ENCODE results near the gene GBP2.
"Not testable (repeated sequence)": the region's sequence is repeated elsewhere in the genome, so short reads cannot be mapped to it uniquely, and the experiment has no call there.

The GBP2 gene, protein sequence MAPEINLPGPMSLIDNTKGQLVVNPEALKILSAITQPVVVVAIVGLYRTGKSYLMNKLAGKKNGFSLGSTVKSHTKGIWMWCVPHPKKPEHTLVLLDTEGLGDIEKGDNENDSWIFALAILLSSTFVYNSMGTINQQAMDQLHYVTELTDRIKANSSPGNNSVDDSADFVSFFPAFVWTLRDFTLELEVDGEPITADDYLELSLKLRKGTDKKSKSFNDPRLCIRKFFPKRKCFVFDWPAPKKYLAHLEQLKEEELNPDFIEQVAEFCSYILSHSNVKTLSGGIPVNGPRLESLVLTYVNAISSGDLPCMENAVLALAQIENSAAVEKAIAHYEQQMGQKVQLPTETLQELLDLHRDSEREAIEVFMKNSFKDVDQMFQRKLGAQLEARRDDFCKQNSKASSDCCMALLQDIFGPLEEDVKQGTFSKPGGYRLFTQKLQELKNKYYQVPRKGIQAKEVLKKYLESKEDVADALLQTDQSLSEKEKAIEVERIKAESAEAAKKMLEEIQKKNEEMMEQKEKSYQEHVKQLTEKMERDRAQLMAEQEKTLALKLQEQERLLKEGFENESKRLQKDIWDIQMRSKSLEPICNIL
- 366 to 932 (median 583) reads per million in 4 experiments for total RNA-seq

DNA sequence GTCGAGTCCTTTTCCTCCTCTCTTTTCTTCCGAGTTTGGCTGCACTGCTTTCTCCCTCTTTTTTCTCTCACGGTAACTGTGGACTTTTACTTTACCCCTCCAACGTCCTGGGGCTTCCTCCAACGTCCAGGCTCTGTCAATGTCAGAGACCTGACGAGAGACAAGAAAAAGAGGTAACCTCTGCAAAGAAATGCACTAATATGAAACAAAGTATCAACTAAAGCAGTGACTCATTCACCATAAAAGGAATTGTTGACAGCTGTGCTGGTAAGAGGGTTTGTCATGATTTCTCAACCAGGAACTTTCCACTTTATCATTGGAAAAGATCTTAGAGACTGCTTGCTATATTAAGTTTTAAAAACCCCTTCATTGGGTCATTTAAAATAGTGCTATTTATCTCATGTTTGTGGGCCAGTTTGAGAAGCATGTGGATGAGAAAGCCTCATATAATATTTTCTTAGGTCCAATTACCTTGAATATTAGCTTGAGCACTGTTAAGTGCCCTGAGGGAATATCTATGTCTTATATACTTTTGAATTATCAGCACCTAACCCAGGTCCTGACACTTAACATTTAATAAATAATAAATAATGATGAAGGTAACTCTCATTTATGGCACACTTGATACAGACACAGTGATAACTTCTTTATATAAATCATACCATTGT, at the start of gene GBP2:
TSS of gene GBP2 (minus strand) at position 202 of the 668 bp plus-strand sequence. CDS start 4,148 bp downstream, outside the sequence.
- no peak for DNase-seq

DNA sequence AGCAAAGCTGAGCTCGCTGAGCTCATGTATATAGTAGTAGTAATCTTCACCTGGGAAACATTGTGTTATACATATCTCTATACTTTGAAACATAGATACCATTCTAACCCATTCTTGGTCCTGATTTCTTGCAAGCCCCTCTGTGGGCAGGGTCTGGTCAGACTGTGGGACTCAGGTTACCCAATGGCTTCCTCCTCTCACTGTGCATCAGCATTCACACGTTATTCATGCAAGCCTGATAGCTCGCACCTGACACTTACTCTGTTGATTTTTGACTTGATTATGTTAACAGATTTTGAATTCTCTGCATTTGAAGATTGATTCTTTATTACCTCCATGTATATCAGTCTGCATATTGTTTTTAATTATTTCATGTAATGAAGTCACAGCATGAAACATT, 48.6 kb upstream of the GBP2 start:
- no peak for DNase-seq

DNA sequence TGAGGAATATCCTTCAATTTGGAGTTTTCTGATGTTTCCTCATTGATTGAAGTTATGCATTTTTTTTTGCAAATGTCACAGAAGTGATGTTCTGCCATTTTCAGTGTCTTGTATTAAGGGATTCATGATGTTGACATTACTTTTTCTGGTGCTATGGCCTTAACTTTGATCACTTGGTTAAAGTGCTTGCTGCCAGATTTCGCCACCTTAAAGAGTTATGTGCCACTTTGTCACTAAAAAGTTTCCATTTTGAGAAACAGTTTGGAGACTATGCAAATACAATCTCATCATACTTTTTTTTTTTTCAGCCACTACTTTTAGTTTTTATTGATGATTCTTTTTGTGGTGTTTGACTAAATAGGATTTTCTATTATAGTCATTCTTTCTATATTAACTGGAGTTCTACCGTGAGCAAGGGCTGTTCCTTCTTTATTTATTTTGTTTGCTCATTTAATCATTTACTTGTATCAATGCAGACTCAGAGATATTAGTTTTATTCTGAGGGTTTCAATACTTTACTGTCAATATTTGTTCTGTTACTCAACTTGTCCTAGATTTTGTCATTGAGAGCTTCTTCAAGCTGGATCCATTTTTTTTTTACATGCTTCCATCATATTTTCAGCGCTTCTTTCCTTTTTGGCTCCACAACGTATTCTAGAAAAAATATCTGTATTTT, 46.7 kb upstream of the GBP2 start:
- DNase-seq: no peak

DNA sequence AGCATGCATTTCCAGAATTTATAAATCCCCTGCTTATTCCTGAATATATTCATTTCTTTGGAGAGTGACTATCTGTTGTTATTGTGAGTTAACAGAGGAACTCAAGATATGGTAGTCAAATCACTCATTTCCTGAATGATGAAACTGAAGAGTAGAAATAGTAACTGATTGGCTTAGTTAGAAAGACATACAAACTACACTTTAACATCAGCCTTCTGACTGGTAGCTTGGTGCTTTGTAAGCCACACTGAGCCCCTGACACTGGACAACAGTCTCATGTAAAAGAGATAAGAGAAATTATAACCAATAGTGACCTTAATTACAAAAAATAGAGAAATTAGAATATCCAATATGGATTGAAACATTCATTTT, 45.1 kb upstream of the GBP2 start:
- DNase-seq: no peak

DNA sequence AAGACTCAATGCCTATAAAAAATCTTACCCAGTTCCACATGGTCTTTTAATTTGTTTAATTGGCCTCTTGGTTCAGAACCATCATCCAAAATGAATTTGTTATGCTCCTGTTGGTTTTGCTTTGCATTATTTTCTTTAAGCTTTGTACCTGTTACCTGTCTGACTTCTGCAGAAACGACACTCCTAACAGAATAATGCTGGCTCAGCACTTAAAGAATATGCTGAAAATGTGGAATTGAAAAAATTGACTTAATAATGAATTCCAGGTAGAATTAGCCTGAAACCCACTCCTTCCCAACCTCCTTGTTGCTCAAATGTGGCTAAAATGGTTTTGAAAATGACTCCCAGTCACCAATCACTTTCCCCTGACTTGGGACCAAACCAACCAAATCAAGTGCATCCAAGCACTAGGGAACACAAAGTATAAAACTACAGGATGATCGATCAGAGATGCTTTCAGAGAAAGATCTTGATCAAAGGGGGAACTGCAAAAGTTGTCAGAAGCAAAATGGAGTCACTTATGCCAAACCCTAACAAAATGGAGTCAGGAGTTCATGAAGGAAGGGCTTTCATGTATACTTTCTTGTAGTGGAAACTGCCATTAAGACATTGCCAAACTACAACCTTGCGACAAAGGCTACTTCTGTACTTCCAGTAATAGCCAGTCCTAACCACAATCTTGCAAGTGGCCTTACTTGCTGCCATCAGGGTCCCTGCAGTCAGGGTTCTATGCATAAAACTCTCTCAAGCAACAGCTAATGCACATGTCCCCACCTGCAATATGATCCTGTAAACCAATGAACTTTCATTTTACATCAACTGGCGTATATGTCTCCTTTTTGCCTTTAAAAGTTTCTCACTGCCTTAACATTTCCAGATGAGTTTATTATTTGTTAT, 44.5 kb upstream of the GBP2 start:
- DNase-seq: no peak

DNA sequence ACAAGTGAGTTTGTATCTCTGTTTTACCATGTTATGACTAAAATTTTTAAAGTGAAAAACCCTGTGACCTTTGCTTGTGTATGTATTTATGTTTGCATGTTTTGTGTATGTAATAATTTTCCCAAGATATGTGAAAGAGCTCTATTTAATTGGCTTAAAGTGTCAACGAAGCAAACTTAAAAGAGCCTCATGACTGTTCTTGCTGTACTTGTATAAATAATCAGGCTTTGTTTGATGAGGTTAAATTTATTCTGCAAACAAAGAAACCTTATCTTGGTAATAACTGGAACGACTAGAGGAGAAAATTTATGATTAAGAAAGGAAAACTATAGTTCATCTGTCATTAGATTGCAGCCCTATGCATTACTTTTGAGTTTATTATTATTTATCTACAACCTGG, 43.3 kb upstream of the GBP2 start:
- DNase-seq: no peak

DNA sequence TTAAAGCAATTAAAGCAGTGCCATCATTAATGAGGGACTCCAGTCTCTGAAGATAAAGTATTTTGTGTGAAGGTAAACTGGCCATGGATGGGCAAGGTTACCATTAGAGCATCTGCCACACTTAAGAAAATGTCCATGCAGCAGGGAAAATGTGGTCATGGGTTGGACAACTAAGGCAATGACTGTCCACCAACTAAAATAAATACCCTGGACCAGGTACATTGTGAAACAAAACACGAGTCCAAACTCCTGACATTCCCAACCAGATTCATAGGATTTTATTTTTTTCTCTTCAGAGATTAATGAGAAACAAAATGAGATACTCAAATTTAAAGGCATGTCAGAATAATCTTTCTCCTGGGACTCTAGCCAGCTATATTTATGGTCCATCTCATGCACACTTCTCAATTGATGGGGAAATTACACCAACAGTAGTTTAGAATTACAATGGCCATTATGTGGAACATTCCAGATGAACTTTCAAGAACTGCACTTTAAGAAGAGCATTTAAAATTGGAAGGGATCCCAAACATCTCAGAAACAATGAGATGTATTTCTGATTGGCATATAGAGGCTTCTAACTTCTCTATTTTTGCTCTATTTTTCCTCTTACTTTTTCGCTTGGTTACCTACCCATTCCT, 41.8 kb upstream of the GBP2 start:
- no peak for DNase-seq

DNA sequence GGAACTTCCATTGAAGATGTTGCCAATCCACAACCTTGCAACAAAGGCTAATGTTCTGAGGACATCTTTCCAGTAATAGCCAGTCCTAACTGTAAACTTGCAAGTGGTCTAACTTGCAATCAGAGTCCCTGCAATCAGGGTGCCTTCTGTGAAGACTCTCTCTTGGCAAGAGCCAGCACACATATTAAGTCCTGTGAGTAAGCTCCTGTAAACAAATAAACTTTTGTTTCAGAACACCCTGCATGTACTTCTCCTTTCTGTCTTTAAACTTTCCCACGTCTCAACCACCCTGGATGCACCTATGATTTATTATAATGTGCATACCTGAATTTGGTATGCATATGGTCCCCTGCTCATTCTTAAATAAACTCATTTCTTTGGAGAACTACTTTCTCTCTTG, 40.8 kb upstream of the GBP2 start:
- no peak for DNase-seq

DNA sequence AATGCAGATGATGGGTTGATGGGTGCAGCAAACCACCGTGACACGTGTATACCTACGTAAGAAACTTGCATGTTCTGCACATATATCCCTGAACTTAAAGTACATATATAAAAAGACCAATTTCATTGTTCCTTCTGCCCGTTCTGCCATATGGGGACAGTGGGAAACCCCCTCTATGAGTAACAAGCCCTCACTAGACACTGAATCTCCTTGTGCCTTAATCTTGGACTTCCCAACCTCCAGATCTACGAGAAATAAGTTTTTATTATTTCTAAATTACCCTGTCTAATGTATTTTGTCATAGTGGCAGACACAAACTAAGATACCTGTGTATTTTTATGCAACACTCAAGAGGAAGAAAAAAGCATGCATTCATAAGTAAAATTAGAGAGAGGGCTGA, 39.9 kb upstream of the GBP2 start:
- DNase-seq: no peak

DNA sequence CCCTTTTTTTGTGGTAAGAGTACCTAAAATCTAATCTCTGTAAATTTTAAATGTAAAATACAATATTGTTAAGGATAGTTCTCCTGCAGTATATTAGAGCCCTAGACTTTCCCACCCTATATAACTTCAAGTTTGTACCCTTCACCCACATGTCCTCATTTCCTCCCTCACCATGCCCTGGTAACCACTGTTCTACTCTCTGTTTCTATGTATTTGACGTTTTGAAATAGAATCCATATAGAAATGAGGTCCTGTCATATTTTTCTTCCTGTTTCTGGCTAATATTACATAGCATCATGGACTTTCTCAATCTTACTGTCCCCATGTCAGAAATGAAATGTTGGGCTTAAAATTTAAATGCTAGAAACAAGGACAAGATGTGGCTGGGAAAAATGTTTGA, 25.1 kb upstream of the GBP2 start:
- DNase-seq: no peak

DNA sequence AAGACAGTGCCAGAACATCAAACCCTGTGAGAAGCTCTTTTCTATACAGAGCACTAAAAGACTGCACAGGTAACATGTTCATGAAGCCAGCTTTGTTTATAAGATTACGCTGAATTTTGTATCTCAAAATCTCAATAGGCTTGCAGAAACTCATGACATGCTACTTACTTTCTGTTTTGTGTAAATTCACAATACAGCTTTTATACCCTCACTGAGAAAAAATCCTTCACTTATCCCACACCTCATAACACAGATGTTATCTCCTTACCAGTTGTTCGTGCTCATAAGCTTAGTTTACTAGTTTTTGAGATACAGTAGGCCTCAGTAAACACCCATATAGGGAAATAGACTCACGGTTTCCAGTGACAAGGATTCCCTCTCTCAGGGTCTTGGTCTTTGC, 24.1 kb upstream of the GBP2 start:
- no peak for DNase-seq

DNA sequence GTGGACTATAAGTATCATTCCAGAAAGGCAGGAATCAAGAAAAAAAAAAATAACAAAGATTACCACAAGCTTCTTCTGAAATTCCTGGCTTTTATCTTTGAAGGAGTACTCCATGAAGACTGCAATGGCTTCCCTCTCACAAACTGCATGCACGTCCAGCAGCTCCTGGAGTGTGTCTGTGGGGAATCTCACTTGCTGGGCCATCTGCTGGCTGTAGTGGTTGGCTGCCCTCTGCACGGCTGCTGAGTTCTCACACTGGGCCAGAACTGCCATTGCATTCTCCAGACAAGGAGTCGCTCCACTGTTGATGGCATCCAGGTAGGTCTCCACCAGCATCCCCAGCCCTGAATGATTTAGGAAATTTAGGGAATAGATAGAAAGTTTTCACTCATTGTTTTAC, 23.3 kb upstream of the GBP2 start:
- DNase-seq: no peak

DNA sequence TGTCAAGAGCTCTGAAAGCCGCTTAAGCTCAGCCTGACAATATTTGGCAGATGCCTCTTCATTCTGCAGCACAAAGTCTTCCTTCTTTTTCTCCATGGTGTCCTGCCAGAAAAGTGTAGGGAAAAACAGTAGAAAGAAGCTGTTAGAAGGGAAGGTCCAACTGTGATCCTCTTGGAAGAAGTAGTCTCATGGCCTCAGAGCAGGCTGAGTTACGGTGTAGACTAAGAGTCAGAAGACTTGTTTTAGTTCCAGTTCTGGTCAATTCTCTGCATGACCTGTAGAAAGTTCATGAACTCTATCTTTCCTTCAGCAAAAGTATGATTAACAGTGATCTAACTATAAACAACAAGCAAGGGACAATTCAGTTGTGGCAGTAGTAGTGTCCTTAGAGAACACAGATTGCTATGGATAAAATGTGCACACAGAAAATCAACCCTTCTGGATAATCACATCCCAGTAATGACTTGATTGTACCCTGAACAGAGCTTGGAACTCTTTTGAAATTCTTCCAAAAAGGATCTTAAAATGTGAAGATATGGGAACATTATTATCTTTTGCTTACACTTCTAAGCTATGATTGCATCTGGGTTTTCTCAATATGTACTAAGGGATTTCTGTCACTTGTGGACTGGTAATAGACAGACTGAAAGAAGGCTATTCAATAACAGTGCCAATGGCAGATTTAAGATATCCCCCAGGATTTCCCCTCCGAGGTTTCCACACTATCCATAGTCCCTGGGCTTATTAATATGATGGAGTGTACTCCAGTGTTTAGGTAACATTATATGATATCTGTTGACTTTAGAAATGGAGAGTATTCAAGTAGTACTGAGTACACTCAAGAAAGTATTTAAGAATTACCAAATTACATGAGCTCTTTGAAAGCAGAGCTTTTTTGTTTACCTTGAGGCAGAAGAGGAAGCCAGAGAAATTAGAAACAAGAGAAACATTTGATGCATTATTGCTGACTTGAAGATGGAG, 22.1 kb upstream of the GBP2 start:
- no peak for DNase-seq

DNA sequence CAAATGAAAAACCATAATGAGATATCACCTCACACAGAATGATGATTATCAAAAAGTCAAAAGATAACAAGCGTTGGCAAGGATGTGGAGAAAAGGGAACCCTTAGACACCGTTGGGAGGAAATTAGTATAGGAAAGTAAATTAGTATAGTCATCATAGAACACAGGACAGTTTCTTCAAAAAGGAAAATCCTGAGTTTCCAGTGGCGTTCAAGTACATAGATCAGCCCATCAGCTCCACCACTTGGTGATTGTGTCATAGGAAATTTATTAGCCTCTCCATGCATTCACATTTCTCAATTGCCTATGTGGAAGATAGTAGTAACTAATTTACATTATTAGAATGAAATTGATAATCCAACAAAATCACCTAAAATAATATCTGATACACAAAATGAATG, 20.8 kb upstream of the GBP2 start:
- DNase-seq: no peak

DNA sequence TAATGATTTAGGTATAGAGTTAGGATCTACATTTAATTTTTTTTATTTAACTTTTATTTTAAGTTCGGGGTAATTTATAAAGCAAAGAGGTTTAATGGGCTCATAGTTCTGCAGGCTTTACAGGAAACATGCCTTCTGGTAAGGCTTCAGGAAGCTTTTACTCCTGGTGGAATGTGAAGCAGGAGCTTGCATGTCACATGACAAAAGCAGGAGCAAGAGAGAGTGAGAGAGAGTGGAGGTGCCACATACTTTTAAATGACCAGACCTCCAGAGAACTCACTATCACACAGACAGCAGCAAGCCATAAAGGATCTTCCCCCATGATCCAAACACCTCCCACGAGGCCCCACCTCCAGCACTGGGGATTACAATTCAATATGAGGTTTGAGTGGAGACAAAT, 17.6 kb upstream of the GBP2 start:
- DNase-seq: no peak

DNA sequence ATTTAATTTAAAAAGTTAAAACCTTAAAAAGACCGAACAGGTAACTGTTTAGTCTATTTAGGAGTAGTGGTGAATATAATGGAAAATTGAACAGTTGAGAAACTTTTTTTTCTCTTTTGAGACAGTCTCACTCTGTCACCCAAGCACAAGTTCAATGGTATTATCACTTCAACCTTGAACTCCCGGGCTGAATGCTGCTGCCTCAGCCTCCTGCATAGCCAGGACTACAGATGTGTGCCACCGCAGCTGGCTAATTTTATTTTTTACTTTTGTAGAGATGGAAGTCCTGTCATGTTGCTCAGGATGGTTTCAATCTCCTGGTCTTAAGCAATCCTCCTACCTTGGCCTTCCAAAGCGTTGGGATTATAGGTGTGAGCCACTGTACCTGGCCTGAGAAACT, 16.2 kb upstream of the GBP2 start:
- no peak for DNase-seq

DNA sequence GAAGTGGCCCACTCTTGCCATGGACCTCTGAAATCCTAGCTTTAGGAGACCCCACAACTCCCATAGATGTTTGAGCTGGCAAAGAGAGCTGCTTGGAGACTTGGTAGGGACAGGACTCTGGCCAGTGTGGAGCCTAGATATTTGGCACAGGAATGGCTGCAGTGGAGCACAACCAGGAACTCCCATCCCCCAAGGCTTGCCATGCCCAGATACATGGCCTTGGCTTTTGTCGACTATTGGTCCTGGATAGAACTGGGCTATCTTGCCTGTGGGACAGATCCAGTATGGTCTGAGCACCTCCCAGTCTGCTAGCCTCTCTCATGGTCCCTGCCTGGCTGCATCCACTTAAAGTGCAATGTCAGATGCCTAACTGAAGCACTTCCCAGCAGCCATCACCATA, 7.8 kb upstream of the GBP2 start:
- DNase-seq: no peak

DNA sequence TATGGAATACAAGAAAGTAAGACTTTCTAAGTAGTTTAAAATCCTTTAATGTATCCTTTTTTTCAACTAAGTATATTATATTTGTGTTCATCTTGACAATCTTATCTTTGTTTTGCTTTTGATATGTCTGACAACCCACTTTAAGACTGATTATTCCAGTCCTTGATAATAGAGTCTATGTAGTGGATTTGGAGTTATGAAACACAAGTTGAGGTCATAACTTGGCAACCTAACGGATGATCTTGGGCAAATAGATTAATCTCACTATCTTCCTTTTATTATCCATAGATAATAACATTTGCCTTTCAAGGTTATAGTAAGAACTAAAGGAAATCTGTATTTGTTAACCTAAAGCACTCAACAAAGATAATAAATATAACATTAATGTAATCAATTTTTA, 4.8 kb upstream of the GBP2 start:
- DNase-seq: no peak

DNA sequence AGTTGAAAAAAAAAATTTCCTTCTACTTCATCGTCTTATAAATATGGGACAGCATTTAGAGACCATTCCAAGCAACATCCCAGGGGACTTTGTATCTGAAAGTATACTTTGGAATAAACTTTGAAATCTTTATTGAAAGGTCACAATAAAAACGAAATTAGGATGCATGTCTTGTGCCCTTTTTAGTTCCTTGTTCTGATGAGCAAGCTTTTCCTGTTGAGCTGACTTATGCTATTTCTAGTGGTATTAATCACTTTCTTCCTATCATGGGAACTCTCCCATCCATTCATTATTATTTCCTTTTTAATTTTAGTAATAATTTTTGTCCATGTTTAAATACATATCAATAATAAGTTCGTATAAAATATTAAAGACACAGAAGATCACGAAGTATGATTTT, 4.0 kb upstream of the GBP2 start:
- DNase-seq: no peak

DNA sequence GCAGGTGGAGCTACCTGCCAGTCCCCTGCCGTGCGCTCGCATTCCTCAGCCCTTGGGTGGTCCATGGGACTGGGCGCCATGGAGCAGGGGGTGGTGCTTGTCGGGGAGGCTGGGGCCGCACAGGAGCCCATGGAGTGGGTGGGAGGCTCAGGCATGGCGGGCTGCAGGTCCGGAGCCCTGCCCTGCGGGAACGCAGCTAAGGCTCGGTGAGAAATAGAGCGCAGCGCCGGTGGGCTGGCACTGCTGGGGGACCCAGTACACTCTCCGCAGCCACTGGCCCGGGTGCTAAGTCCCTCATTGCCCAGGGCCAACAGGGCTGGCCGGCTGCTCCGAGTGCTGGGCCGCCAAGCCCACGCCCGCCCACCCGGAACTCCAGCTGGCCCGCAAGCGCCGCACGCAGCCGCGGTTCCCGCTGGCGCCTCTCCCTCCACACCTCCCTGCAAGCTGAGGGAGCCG, 2.1 kb upstream of the GBP2 start:
- DNase-seq: not testable (repeated sequence)

Measured in effector CD8-positive, alpha-beta T cell (primary cell).